ENCODE results near the gene GPHB5.

DNA sequence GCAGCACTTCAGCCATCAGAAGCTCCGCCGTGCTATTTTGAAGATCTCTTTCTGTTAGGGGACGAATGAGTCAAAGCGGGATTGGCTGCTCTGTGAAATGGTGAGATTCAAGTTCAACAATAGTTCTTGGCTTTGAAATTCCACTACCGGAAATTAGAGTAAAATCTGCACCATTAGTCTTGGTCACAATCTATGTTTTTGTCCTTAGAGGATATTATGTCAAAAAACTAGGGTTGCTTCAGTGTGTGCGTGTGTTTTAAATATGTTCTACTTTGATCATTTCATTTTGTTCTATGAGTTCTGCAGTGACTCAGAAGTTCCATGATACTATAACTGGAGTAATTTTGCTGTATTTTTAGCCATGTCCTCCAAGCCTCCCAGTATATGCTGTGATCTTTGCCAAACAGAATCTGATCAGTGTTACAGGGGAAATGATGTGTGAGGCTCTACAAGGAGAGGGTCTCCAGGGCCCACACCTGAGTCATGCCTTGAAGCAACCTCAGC lies 22.6 kb downstream of the GPHB5 start:
- TF ChIP-seq, protein P1, sequence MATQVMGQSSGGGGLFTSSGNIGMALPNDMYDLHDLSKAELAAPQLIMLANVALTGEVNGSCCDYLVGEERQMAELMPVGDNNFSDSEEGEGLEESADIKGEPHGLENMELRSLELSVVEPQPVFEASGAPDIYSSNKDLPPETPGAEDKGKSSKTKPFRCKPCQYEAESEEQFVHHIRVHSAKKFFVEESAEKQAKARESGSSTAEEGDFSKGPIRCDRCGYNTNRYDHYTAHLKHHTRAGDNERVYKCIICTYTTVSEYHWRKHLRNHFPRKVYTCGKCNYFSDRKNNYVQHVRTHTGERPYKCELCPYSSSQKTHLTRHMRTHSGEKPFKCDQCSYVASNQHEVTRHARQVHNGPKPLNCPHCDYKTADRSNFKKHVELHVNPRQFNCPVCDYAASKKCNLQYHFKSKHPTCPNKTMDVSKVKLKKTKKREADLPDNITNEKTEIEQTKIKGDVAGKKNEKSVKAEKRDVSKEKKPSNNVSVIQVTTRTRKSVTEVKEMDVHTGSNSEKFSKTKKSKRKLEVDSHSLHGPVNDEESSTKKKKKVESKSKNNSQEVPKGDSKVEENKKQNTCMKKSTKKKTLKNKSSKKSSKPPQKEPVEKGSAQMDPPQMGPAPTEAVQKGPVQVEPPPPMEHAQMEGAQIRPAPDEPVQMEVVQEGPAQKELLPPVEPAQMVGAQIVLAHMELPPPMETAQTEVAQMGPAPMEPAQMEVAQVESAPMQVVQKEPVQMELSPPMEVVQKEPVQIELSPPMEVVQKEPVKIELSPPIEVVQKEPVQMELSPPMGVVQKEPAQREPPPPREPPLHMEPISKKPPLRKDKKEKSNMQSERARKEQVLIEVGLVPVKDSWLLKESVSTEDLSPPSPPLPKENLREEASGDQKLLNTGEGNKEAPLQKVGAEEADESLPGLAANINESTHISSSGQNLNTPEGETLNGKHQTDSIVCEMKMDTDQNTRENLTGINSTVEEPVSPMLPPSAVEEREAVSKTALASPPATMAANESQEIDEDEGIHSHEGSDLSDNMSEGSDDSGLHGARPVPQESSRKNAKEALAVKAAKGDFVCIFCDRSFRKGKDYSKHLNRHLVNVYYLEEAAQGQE (IDR thresholded peaks at IDR 0.05; ENCODE audit: insufficient read depth in 1 of 2, low read depth in 2 of 2, low read length in 2 of 2), result no peak
- no peak for TF ChIP-seq POLR2AphosphoS5 (IDR thresholded peaks at IDR 0.05; ENCODE audit: low read depth, low read length)
- TF ChIP-seq SIN3A (IDR thresholded peaks at IDR 0.05; ENCODE audit: borderline replicate concordance, insufficient read depth, low read length), result no peak
- no peak for TF ChIP-seq TAF1 (IDR thresholded peaks at IDR 0.05; ENCODE audit: borderline replicate concordance, insufficient read depth, low read length)
- TF ChIP-seq FOXP2 (optimal IDR thresholded peaks at IDR 0.05; ENCODE audit: borderline replicate concordance, extremely low read depth, extremely low read length, insufficient read depth), result no peak
